Measurements from ENCODE around the gene ARPIN. TPM values are rescaled to one million over a fixed set of nuclear protein-coding genes. Genes with fewer than 3 reads are reported as not detected.

The ARPIN gene
- total RNA-seq, 1 experiment from 2014 or later = 30.4 TPM

DNA sequence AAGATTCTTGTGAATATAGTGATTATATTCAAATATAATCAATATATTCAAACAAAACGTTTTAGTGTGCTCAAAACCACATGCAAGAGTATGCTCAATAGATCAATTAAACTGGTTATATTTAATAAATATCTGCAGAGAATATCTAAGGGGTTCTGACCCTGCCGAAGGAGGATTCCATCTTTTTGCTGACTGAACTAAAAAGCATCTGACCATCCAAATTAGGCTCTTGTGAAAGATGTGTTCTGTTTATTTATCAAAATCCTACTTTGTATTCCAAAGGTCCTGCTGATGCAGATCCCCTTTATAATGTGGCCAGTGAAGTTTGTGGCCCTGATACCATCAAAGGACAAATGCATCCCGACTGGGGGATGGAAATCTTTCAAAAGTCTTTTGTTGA is 41.8 kb upstream of the ARPIN start:
- intact Hi-C loops (cut with micrococcal nuclease; ENCODE audit: unreplicated experiment) = no loop called here
- H3K4me2 ChIP-seq = no peak overlapping the region
- H3K27ac ChIP-seq = no peak overlapping the region
- no peak for TF ChIP-seq EZH2 (IDR thresholded peaks at IDR 0.05; ENCODE audit: low read depth)
- TF ChIP-seq, protein P1, sequence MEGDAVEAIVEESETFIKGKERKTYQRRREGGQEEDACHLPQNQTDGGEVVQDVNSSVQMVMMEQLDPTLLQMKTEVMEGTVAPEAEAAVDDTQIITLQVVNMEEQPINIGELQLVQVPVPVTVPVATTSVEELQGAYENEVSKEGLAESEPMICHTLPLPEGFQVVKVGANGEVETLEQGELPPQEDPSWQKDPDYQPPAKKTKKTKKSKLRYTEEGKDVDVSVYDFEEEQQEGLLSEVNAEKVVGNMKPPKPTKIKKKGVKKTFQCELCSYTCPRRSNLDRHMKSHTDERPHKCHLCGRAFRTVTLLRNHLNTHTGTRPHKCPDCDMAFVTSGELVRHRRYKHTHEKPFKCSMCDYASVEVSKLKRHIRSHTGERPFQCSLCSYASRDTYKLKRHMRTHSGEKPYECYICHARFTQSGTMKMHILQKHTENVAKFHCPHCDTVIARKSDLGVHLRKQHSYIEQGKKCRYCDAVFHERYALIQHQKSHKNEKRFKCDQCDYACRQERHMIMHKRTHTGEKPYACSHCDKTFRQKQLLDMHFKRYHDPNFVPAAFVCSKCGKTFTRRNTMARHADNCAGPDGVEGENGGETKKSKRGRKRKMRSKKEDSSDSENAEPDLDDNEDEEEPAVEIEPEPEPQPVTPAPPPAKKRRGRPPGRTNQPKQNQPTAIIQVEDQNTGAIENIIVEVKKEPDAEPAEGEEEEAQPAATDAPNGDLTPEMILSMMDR (conservative IDR thresholded peaks at IDR 0.05) = no peak
- H4K20me1 ChIP-seq (ENCODE audit: insufficient read depth) = no peaks in the 10 kb centered on the region
- H3K27me3 ChIP-seq (ENCODE audit: insufficient read depth, low read depth) = no peaks in the 10 kb centered on the region
- peaks cover 7% of the 10 kb centered on the region; the same call in 1 of the 2 replicates for H3K4me1 ChIP-seq (replicated peaks; ENCODE audit: insufficient read depth)
- no peak for DNase-seq
- H2AFZ ChIP-seq = no peak overlapping the region
- no peaks in the 10 kb centered on the region for H3K79me2 ChIP-seq (ENCODE audit: low read depth)
- BruUV-seq (replicated peaks) = no TSS peak
- H3K9me2 ChIP-seq (ENCODE audit: insufficient read depth) = no peaks in the 10 kb centered on the region
- no peaks in the 10 kb centered on the region for H3K36me3 ChIP-seq (ENCODE audit: low read depth)
- ChIA-PET CTCF (no interaction called here), POLR2A (ENCODE audit: unreplicated experiment) (no interaction called here)
- H3F3A ChIP-seq (ENCODE audit: insufficient read depth, low read depth) = no peaks in the 10 kb centered on the region
- H3K4me3 ChIP-seq = no peak overlapping the region
- no peaks in the 10 kb centered on the region for H3K9me3 ChIP-seq (ENCODE audit: insufficient read depth, low read depth)

DNA sequence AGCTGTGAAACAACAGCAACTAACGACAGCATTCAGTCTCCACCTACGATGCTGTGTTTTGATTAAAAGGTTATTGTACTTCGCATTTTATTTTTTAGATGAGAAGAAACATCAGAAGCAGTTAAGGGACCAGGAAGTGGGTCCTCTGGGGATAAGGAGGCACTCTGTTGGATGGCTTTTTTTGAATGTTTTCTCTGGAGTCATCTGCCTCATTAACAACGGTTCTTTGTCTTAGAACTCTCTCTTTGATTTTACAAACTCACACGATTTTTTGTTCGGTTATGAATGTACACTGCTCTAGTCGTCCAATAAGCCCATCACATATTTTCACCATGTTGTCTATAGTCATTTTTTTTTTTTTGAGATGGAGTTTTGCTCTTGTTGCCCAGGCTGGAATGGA is 36.0 kb upstream of the ARPIN start:
- intact Hi-C loops (cut with micrococcal nuclease; ENCODE audit: unreplicated experiment) = no loop called here
- Histone ChIP-seq H3K27me3 (ENCODE audit: insufficient read depth, low read depth) (no peaks in the 10 kb centered on the region), H4K20me1 (ENCODE audit: insufficient read depth) (no peaks in the 10 kb centered on the region), H3K4me3 (no peak overlapping the region), H2AFZ (no peak overlapping the region), H3K27ac (no peak overlapping the region), H3F3A (ENCODE audit: insufficient read depth, low read depth) (no peaks in the 10 kb centered on the region), H3K79me2 (ENCODE audit: low read depth) (no peaks in the 10 kb centered on the region), H3K4me1 (replicated peaks; ENCODE audit: insufficient read depth) (no peaks in the 10 kb centered on the region), H3K9me3 (ENCODE audit: insufficient read depth, low read depth) (no peaks in the 10 kb centered on the region), H3K9me2 (ENCODE audit: insufficient read depth) (no peaks in the 10 kb centered on the region), H3K4me2 (no peak overlapping the region), H3K36me3 (ENCODE audit: low read depth) (no peaks in the 10 kb centered on the region)
- ChIA-PET CTCF (no interaction called here), POLR2A (ENCODE audit: unreplicated experiment) (no interaction called here)
- no peak for DNase-seq
- TF ChIP-seq, protein P1 (conservative IDR thresholded peaks at IDR 0.05) = no peak
- TF ChIP-seq EZH2 (IDR thresholded peaks at IDR 0.05; ENCODE audit: low read depth) = no peak
- BruUV-seq (replicated peaks) = no TSS peak

DNA sequence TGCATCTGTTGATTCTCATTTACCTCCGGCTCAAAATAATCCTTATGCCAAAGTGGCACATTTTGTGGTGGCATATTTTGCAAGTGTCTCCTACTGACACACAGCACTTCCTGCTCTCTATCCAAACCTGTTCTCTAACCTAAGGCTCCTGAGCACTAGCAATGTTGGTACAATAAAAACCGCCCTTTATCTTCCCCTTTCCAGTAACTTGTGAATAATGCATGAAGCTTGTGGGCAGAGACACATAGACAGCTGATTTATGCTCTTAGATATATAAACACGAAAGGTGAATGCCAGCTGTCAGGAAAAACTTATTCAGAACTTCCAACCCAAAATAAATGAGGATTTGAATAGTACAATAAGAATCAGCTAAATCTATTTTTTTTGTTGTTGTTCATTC is 34.6 kb upstream of the ARPIN start:
- H3K79me2 ChIP-seq (ENCODE audit: low read depth) = no peaks in the 10 kb centered on the region
- H3K36me3 ChIP-seq (ENCODE audit: low read depth) = no peaks in the 10 kb centered on the region
- CTCF ChIA-PET = no interaction called here
- no TSS peak for BruUV-seq (replicated peaks)
- POLR2A ChIA-PET (ENCODE audit: unreplicated experiment) = no interaction called here
- H3K9me3 ChIP-seq (ENCODE audit: insufficient read depth, low read depth) = no peaks in the 10 kb centered on the region
- H3K9me2 ChIP-seq (ENCODE audit: insufficient read depth) = no peaks in the 10 kb centered on the region
- H4K20me1 ChIP-seq (ENCODE audit: insufficient read depth) = no peaks in the 10 kb centered on the region
- H3K27ac ChIP-seq = no peak overlapping the region
- intact Hi-C loops (cut with micrococcal nuclease; ENCODE audit: unreplicated experiment) = no loop called here
- H3K4me1 ChIP-seq (replicated peaks; ENCODE audit: insufficient read depth) = no peaks in the 10 kb centered on the region
- TF ChIP-seq, protein P1 (conservative IDR thresholded peaks at IDR 0.05) = no peak
- no peak for TF ChIP-seq EZH2 (IDR thresholded peaks at IDR 0.05; ENCODE audit: low read depth)
- no peak overlapping the region for H3K4me3 ChIP-seq
- no peaks in the 10 kb centered on the region for H3K27me3 ChIP-seq (ENCODE audit: insufficient read depth, low read depth)
- no peak overlapping the region for H2AFZ ChIP-seq
- no peak for DNase-seq
- H3F3A ChIP-seq (ENCODE audit: insufficient read depth, low read depth) = no peaks in the 10 kb centered on the region
- H3K4me2 ChIP-seq = no peak overlapping the region
